H4 (cell line): ENCODE data around the gene TSPAN9. TPM values are rescaled to one million over a fixed set of nuclear protein-coding genes. Genes with fewer than 3 reads are reported as not detected.
A peak's percentile ranks its signal among the peaks of the same experiment; 100 is the strongest.

Source experiments
- DNase-seq: peaks from one replicate; pipeline ENCODE4 v3.0.0-alpha.2; 2015; ENCODE audit warnings: low spot score
- total RNA-seq: library from RNA; depleted of rRNA; stranded (reverse); fragments of >200 nt; shearing (Covaris generic); gene quantifications from 2 replicates; pipeline ENCODE4 v1.2.3, GENCODE V29; 2014

Gene TSPAN9
- total RNA-seq, 1 experiment from 2014 or later: 12.7 TPM

GRCh38 chr12:3205742-3206519, 128.8 kb downstream of the TSPAN9 start:
- no peak for DNase-seq

- no peak for DNase-seq
Observed at GRCh38 chr12:3206536-3207072, 129.4 kb downstream of the TSPAN9 start.

GRCh38 chr12:3207175-3207574, 130.0 kb downstream of the TSPAN9 start:
- DNase-seq: no peak

GRCh38 chr12:3207858-3208257, 130.7 kb downstream of the TSPAN9 start:
- no peak for DNase-seq

GRCh38 chr12:3213188-3213587, 136.0 kb downstream of the TSPAN9 start:
- no peak for DNase-seq

GRCh38 chr12:3213768-3214167, 136.6 kb downstream of the TSPAN9 start:
- no peak for DNase-seq

- DNase-seq: no peak
Observed at GRCh38 chr12:3214526-3215365, 137.6 kb downstream of the TSPAN9 start.

GRCh38 chr12:3215410-3215975, 138.3 kb downstream of the TSPAN9 start:
- DNase-seq: no peak

GRCh38 chr12:3216097-3216496, 138.9 kb downstream of the TSPAN9 start:
- no peak for DNase-seq

GRCh38 chr12:3216726-3217682, 139.8 kb downstream of the TSPAN9 start:
- no peak for DNase-seq

GRCh38 chr12:3217683-3218079, 140.5 kb downstream of the TSPAN9 start:
- no peak for DNase-seq

- DNase-seq: peak; percentile 34
Observed at GRCh38 chr12:3218228-3219171, 141.3 kb downstream of the TSPAN9 start.

- no peak for DNase-seq
Observed at GRCh38 chr12:3219233-3219632, 142.1 kb downstream of the TSPAN9 start.

- no peak for DNase-seq
Observed at GRCh38 chr12:3220382-3221321, 143.5 kb downstream of the TSPAN9 start.

- DNase-seq: no peak
Observed at GRCh38 chr12:3222306-3222705, 145.1 kb downstream of the TSPAN9 start.

GRCh38 chr12:3222979-3223378, 145.8 kb downstream of the TSPAN9 start:
- no peak for DNase-seq

GRCh38 chr12:3223601-3224529, 146.7 kb downstream of the TSPAN9 start:
- no peak for DNase-seq

GRCh38 chr12:3224530-3224903, 147.3 kb downstream of the TSPAN9 start:
- DNase-seq: no peak
